HepG2 (cell line): ENCODE results near the gene PRSS58.

Source experiments
- FOXJ3 ChIP-seq: sonication (generic); formaldehyde crosslinking; IDR thresholded peaks from 2 replicates; pipeline ENCODE4 v1.4.0; 2020; ENCODE audit warnings: missing genetic modification reagents, mild to moderate bottlenecking, borderline replicate concordance
- POLR2A ChIP-seq, 2 experiments: IDR thresholded peaks; 2 replicates each; pipeline ENCODE4 v1.6.1; 2011; ENCODE audit warnings: low read depth in 2 of 2, low read length in 2 of 2, mild to moderate bottlenecking in 1 of 2, moderate library complexity in 1 of 2; ENCODE audit not compliant: insufficient read depth in 1 of 2
- USF2 ChIP-seq, 2 experiments: sonication (generic) in 1 of 2; formaldehyde crosslinking in 1 of 2; IDR thresholded peaks; 2 replicates each; pipeline versions ENCODE4 v1.5.1 to v1.6.1; 2011 to 2020; ENCODE audit warnings: borderline replicate concordance in 1 of 2, low read depth in 1 of 2, low read length in 1 of 2, mild to moderate bottlenecking in 1 of 2, missing genetic modification reagents in 1 of 2, moderate library complexity in 1 of 2

GRCh38 chr7:142231716-142232115 is 26.1 kb downstream of the PRSS58 start:
- TF ChIP-seq FOXJ3 (CRISPR knock-in tag) (no peak), USF2 (IDR thresholded peaks at IDR 0.05; ENCODE audit: low read depth, low read length) (no peak), USF2 (CRISPR knock-in tag; IDR thresholded peaks at IDR 0.05; ENCODE audit: borderline replicate concordance) (no peak; the same call in 1 of the 2 replicates), POLR2A (IDR thresholded peaks at IDR 0.05; ENCODE audit: insufficient read depth in 1 of 2, low read depth in 2 of 2, low read length in 2 of 2) (no peak)
